H9 (cell line): Measurements from ENCODE around the gene FAXDC2. TPM values are rescaled to one million over a fixed set of nuclear protein-coding genes. Genes with fewer than 3 reads are reported as not detected.

ENCODE experiments used
- DNase-seq: peaks from one replicate; pipeline ENCODE4 v3.0.0-alpha.2; 2017
- H2AFZ ChIP-seq: one replicate; pipeline ENCODE4 v1.6.1; 2013; ENCODE audit warnings: mild to moderate bottlenecking, low read length, control low read depth, moderate library complexity
- H2AK5ac ChIP-seq: 2 replicates; pipeline ENCODE4 v1.6.1; 2013; ENCODE audit warnings: low read length, control low read depth, mixed read lengths; ENCODE audit not compliant: insufficient read length
- H2BK120ac ChIP-seq: one replicate; pipeline ENCODE4 v1.6.1; 2013; ENCODE audit warnings: low read depth, mild to moderate bottlenecking, low read length, control low read depth, inconsistent platforms; ENCODE audit not compliant: poor library complexity, severe bottlenecking
- H2BK12ac ChIP-seq: 2 replicates; pipeline ENCODE4 v1.6.1; 2013; ENCODE audit warnings: low read length, control low read depth, mixed read lengths, low read depth; ENCODE audit not compliant: insufficient read length
- H2BK15ac ChIP-seq: 2 replicates; pipeline ENCODE4 v1.6.1; 2013; ENCODE audit warnings: low read depth, low read length, control low read depth
- H2BK20ac ChIP-seq: one replicate; pipeline ENCODE4 v1.6.1; 2013; ENCODE audit warnings: low read depth, mild to moderate bottlenecking, low read length, control low read depth, inconsistent platforms; ENCODE audit not compliant: poor library complexity, severe bottlenecking
- H2BK5ac ChIP-seq: 2 replicates; pipeline ENCODE4 v1.6.1; 2013; ENCODE audit warnings: low read length, control low read depth, mixed read lengths; ENCODE audit not compliant: insufficient read length
- H3K14ac ChIP-seq: 2 replicates; pipeline ENCODE4 v1.6.1; 2013; ENCODE audit warnings: low read length, control low read depth; ENCODE audit not compliant: insufficient read depth
- H3K18ac ChIP-seq: 2 replicates; pipeline ENCODE4 v1.6.1; 2013; ENCODE audit warnings: low read depth, mild to moderate bottlenecking, mixed read lengths, low read length, control low read depth; ENCODE audit not compliant: insufficient read length
- H3K23ac ChIP-seq: 2 replicates; pipeline ENCODE4 v1.6.1; 2013; ENCODE audit warnings: low read length, control low read depth, mixed read lengths, low read depth; ENCODE audit not compliant: insufficient read length
- H3K23me2 ChIP-seq: 2 replicates; pipeline ENCODE4 v1.6.1; 2013; ENCODE audit warnings: low read depth, mild to moderate bottlenecking, mixed read lengths, low read length, control low read depth; ENCODE audit not compliant: insufficient read length, poor library complexity, severe bottlenecking
- H3K27ac ChIP-seq: 2 replicates; pipeline ENCODE4 v1.5.1; 2013; ENCODE audit warnings: low read length, control low read depth, mixed read lengths, low read depth; ENCODE audit not compliant: insufficient read length
- H3K27me3 ChIP-seq: 2 replicates; pipeline ENCODE4 v1.6.1; 2013; ENCODE audit warnings: low read length, control low read depth, inconsistent platforms; ENCODE audit not compliant: insufficient read depth
- H3K4ac ChIP-seq: 2 replicates; pipeline ENCODE4 v1.6.1; 2013; ENCODE audit warnings: low read depth, mild to moderate bottlenecking, control low read depth, inconsistent platforms, low read length, moderate library complexity
- H3K4me1 ChIP-seq: 2 replicates; pipeline ENCODE4 v1.6.1; 2013; ENCODE audit warnings: low read length, control low read depth, inconsistent platforms; ENCODE audit not compliant: insufficient read depth
- H3K4me2 ChIP-seq: 2 replicates; pipeline ENCODE4 v1.6.1; 2013; ENCODE audit warnings: low read length, control low read depth, mixed read lengths; ENCODE audit not compliant: insufficient read length, insufficient read depth
- H3K56ac ChIP-seq: 2 replicates; pipeline ENCODE4 v1.6.1; 2013; ENCODE audit warnings: low read depth, mild to moderate bottlenecking, mixed read lengths, low read length, control low read depth; ENCODE audit not compliant: insufficient read length
- H3K79me1 ChIP-seq: 2 replicates; pipeline ENCODE4 v1.6.1; 2013; ENCODE audit warnings: low read depth, mild to moderate bottlenecking, moderate library complexity, low read length, control low read depth, inconsistent platforms; ENCODE audit not compliant: insufficient read depth, poor library complexity, severe bottlenecking
- H3K79me2 ChIP-seq: 2 replicates; pipeline ENCODE4 v1.6.1; 2013; ENCODE audit warnings: low read length, control low read depth, inconsistent platforms; ENCODE audit not compliant: insufficient read depth
- H3K9ac ChIP-seq: 2 replicates; pipeline ENCODE4 v1.6.1; 2013; ENCODE audit warnings: low read length, control low read depth, mixed read lengths; ENCODE audit not compliant: insufficient read length; ENCODE audit errors: extremely low read depth
- H3K9me3 ChIP-seq: one replicate; pipeline ENCODE4 v1.6.1; 2013; ENCODE audit warnings: low read depth, low read length, inconsistent platforms; ENCODE audit not compliant: control insufficient read depth
- H3T11ph ChIP-seq: one replicate; pipeline ENCODE4 v1.6.1; 2013; ENCODE audit warnings: mild to moderate bottlenecking, low read length, control low read depth, inconsistent platforms
- H4K20me1 ChIP-seq: one replicate; pipeline ENCODE4 v1.6.1; 2013; ENCODE audit not compliant: control insufficient read depth, insufficient read length, insufficient read depth
- H4K5ac ChIP-seq: 2 replicates; pipeline ENCODE4 v1.6.1; 2013; ENCODE audit warnings: low read depth, mild to moderate bottlenecking, mixed read lengths, low read length, control low read depth; ENCODE audit not compliant: insufficient read length
- H4K8ac ChIP-seq: replicated peaks from 2 replicates; pipeline ENCODE4 v1.6.1; 2013; ENCODE audit warnings: low read length, control low read depth, mixed read lengths, low read depth; ENCODE audit not compliant: insufficient read length
- H4K91ac ChIP-seq: 2 replicates; pipeline ENCODE4 v1.6.1; 2013; ENCODE audit warnings: low read depth, mild to moderate bottlenecking, moderate library complexity, mixed read lengths, low read length, control low read depth; ENCODE audit not compliant: insufficient read length
- H3K27ac Mint-ChIP-seq, 3 experiments: 2 replicates in 2 of 3; 3 replicates in 1 of 3; pipeline ENCODE4 v1.8.0; 2020 to 2021; ENCODE audit warnings: mixed read lengths in 3 of 3, mild to moderate bottlenecking in 1 of 3, moderate library complexity in 1 of 3
- H3K27me3 Mint-ChIP-seq: 2 replicates; pipeline ENCODE4 v1.8.0; 2021; ENCODE audit warnings: low read depth, mild to moderate bottlenecking, moderate library complexity, mixed read lengths
- H3K36me3 Mint-ChIP-seq, 3 experiments: 2 replicates in 2 of 3; 3 replicates in 1 of 3; pipeline ENCODE4 v1.8.0; 2020 to 2021; ENCODE audit warnings: low read depth in 3 of 3, mixed read lengths in 3 of 3; ENCODE audit not compliant: insufficient read depth in 1 of 3
- H3K4me1 Mint-ChIP-seq, 2 experiments: 2 replicates each; pipeline ENCODE4 v1.8.0; 2020; ENCODE audit warnings: mixed read lengths in 2 of 2
- H3K4me3 Mint-ChIP-seq, 2 experiments: 2 replicates in 1 of 2; 3 replicates in 1 of 2; pipeline ENCODE4 v1.8.0; 2020 to 2021; ENCODE audit warnings: mild to moderate bottlenecking in 2 of 2, mixed read lengths in 2 of 2, moderate library complexity in 1 of 2
- H3K9me3 Mint-ChIP-seq, 2 experiments: 2 replicates in 1 of 2; 3 replicates in 1 of 2; pipeline ENCODE4 v1.8.0; 2020; ENCODE audit warnings: mild to moderate bottlenecking in 2 of 2, mixed read lengths in 2 of 2, moderate library complexity in 1 of 2
- CTCF ChIP-seq: fragments of 200-600 bp; sonication (generic); conservative IDR thresholded peaks from 3 replicates; pipeline ENCODE4 v1.8.0; 2021; ENCODE audit warnings: antibody characterized with exemption, mild to moderate bottlenecking
- WGBS: extraction: QIAGEN DNeasy Blood & Tissue Kit; methylation state at CpG from one replicate; pipeline ENCODE4 v1.1.7; 2013; ENCODE audit warnings: missing lambda C conversion rate, low lambda C conversion rate, mixed read lengths; ENCODE audit not compliant: insufficient read length; ENCODE audit errors: extremely low coverage; 5-methylcytosine and 5-hydroxymethylcytosine counted together
- total RNA-seq: library from RNA; stranded (reverse); gene quantifications from 2 replicates; pipeline ENCODE4 v1.2.1, GENCODE V29; 2021

Gene FAXDC2
- total RNA-seq, 1 experiment from 2014 or later = 3.0 TPM

- Mint-ChIP-seq H3K4me1 (no peaks in the 10 kb centered on the region), H3K9me3 (no peaks in the 10 kb centered on the region), H3K27ac (peak overlapping the region in 2 of 3 experiments; percentile 21 to 69; a peak in 2 of 7 replicates), H3K36me3 (peaks cover 68 to 97% (median 95%) of the 10 kb centered on the region in 3 experiments; a peak in 6 of 7 replicates), H3K27me3 (no peaks in the 10 kb centered on the region; the same call in 1 of the 2 replicates), H3K4me3 (no peak overlapping the region)
- Histone ChIP-seq H4K20me1 (no peaks in the 10 kb centered on the region), H3K27ac (no peak overlapping the region), H4K91ac (no peak overlapping the region), H3K4me2 (no peak overlapping the region), H2BK12ac (no peak overlapping the region), H3K14ac (no peak overlapping the region), H3K9ac (no peak overlapping the region), H3K4me1 (no peaks in the 10 kb centered on the region), H2BK20ac (no peak overlapping the region), H2BK5ac (no peak overlapping the region), H2BK120ac (no peak overlapping the region), H3K23me2 (no peaks in the 10 kb centered on the region), H2AFZ (no peak overlapping the region), H3K79me1 (peaks cover 3% of the 10 kb centered on the region), H3K9me3 (no peaks in the 10 kb centered on the region), H4K8ac (no peak overlapping the region), H3K27me3 (no peaks in the 10 kb centered on the region), H3T11ph (no peak overlapping the region), H4K5ac (no peak overlapping the region), H3K56ac (no peak overlapping the region), H3K79me2 (no peaks in the 10 kb centered on the region), H3K18ac (no peak overlapping the region), H2BK15ac (no peak overlapping the region), H3K4ac (no peak overlapping the region), H2AK5ac (no peak overlapping the region), H3K23ac (no peak overlapping the region)
- DNase-seq = no peak
- no CpG with 5 or more reads among the region's 9 CpGs for WGBS
- no peak for TF ChIP-seq CTCF
These were observed 48.4 kb downstream of the FAXDC2 start for GRCh38 chr5:154802050-154802449.
